GM04503 (cell line): ENCODE measurements around the gene CAMK2B.
"Not testable (repeated sequence)": the region's sequence is repeated elsewhere in the genome, so short reads cannot be mapped to it uniquely, and the experiment has no call there.

ENCODE experiments used
- DNase-seq: peaks from one replicate; pipeline ENCODE4 v3.0.0-alpha.2; 2012; ENCODE audit warnings: low read depth

CAMK2B gene

GRCh38 chr7:44215531-44215930, 109.9 kb downstream of the CAMK2B start:
- DNase-seq: no peak

GRCh38 chr7:44213877-44214388, 111.5 kb downstream of the CAMK2B start:
- DNase-seq: no peak

GRCh38 chr7:44213206-44213876, 112.1 kb downstream of the CAMK2B start:
- DNase-seq: no peak

- no peak for DNase-seq
These were observed 112.7 kb downstream of the CAMK2B start for GRCh38 chr7:44212581-44213184.

GRCh38 chr7:44212018-44212417, 113.4 kb downstream of the CAMK2B start:
- no peak for DNase-seq

GRCh38 chr7:44211126-44211675, 114.2 kb downstream of the CAMK2B start:
- no peak for DNase-seq

- DNase-seq: no peak
These were observed 115.3 kb downstream of the CAMK2B start for GRCh38 chr7:44210107-44210506.

- DNase-seq: no peak
These were observed 117.3 kb downstream of the CAMK2B start for GRCh38 chr7:44208085-44208484.

GRCh38 chr7:44206008-44206407, 119.4 kb downstream of the CAMK2B start:
- DNase-seq: no peak

- no peak for DNase-seq
These were observed 123.6 kb downstream of the CAMK2B start for GRCh38 chr7:44201813-44202212.

GRCh38 chr7:44200699-44201461, 124.5 kb downstream of the CAMK2B start, which contains the start of gene YKT6:
Gene YKT6, plus strand, starts transcription at chr7:44200978. Its CDS starts 158 bp downstream, at chr7:44201136.
- peak; percentile 62 for DNase-seq

GRCh38 chr7:44200163-44200562, 125.2 kb downstream of the CAMK2B start:
- DNase-seq: not testable (repeated sequence)

- DNase-seq: no peak
These were observed 127.9 kb downstream of the CAMK2B start for GRCh38 chr7:44197474-44197873.

GRCh38 chr7:44196450-44196872, 128.9 kb downstream of the CAMK2B start:
- DNase-seq: no peak

- DNase-seq: no peak
These were observed 129.5 kb downstream of the CAMK2B start for GRCh38 chr7:44195889-44196288.

GRCh38 chr7:44194562-44195145, 130.7 kb downstream of the CAMK2B start:
- no peak for DNase-seq

- no peak for DNase-seq
These were observed 131.3 kb downstream of the CAMK2B start for GRCh38 chr7:44194069-44194468.

GRCh38 chr7:44193011-44193802, 132.2 kb downstream of the CAMK2B start:
- DNase-seq: no peak

- no peak for DNase-seq
These were observed 134.2 kb downstream of the CAMK2B start for GRCh38 chr7:44191171-44191570.

GRCh38 chr7:44189993-44190872, 135.2 kb downstream of the CAMK2B start:
- no peak for DNase-seq
